ENCODE results near the gene PXMP4.
A peak's percentile ranks its signal among the peaks of the same experiment; 100 is the strongest.
"Not testable (repeated sequence)": the region's sequence is repeated elsewhere in the genome, so short reads cannot be mapped to it uniquely, and the experiment has no call there.

PXMP4 gene, protein sequence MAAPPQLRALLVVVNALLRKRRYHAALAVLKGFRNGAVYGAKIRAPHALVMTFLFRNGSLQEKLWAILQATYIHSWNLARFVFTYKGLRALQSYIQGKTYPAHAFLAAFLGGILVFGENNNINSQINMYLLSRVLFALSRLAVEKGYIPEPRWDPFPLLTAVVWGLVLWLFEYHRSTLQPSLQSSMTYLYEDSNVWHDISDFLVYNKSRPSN

DNA sequence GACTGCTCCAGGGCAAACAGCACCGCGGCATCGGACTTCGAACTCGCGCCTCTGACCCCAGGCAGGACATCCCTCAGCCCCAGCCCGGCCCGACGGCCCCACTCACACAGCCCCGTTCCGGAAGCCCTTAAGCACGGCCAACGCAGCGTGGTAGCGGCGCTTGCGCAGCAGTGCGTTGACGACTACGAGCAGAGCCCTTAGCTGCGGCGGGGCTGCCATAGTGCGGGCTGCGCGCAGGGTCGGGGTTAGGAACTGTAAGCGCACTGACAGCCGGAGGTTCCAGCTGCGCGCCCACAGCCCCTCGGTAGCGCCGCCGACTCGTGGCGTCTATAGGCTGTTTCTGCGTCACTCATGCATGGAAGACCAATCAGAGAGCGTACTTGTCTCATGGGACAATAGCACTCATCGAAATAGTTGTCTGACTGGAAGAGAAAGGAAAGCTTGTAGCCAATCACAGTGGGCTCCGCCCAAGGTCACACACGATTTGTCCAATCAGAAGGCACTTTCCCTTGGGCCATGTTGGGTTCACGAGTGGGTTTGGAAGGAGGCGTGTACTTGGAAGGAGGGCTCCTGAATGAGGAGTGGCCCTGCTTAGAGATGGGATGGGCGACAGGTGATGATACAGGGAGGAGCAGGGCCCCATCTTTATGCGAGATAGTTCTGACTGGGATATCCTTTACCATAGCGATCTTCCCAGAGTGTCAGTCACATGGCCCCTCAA, at the start of gene PXMP4:
TSS of gene PXMP4 (minus strand) at position 322 of the 721 bp plus-strand sequence. CDS start at position 219, 103 bp downstream.
- peak; percentile 100 for DNase-seq (ENCODE audit: low spot score)

DNA sequence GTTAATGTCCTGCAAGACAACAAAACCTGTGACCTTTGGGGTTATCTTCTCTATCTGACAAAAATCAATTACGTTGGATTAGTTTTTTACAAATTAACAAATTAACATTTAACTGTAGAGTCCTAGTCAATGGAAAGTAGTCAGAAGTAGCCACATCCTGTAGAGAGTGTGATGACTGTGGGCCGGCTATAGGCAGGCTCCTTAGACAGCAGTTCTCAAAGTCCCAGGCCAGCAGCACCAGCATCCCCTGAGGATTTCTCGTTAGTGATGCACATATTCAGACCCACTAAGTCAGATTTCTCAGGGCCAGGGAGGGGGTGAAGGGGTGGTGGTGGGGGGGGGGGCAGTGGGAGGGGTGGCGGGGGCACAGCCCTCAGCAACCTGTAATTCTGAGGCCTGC, 48.9 kb upstream of the PXMP4 start:
- DNase-seq (ENCODE audit: low spot score): no peak

DNA sequence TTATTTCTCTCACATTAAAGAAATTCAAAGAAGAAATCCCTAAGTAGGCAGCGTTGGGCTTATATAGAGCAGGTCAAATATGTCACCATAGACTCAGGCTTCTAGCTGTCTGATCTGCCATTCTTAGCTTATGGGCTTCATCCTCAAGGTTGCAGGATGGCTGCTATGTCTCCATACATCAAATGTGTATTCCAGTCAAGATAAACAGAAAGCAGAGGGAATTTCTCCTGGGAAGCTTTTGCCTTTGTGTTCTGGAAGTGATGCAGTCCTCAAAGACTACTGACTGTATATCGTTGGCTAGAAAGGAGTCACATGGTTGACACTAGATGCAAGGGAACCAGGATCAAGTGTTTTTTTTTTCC, 47.6 kb upstream of the PXMP4 start:
- DNase-seq (ENCODE audit: low spot score): no peak

DNA sequence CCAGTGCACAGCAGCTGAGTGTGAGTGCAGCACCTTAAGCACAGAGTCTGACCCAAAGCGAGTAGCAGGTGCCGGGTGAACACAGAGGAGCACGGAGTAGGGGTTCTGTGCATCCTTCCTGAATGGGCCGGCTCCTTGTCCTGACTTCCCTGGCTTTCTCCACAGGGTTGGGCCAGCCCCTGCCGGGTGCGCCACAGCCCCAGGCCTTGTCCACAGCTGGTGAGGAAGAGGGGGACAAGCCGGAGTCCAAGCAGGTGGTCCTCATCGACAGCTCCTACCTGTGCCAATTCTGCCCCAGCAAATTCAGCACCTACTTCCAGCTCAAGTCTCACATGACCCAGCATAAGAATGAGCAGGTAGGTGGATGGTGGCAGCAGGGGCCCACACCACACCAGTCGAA, 46.6 kb upstream of the PXMP4 start:
- no peak for DNase-seq (ENCODE audit: low spot score)

DNA sequence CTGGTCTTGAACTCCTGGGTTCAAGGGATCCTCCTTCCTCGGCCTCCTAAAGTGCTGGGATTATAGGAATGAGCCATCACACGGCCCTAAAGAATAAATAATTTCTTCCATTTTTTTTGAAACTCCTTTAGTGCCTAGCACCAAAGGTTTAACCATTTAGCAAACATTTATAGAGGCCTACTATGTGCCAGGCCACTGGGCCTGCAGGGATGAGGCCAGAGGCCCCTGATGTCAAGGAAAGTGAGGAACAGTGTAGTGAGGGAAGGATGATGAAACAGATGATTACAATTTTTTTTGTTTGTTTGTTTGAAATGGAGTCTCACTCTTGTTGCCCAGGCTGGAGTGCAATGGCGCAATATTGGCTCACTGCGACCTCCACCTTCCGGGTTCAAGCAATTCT, 45.5 kb upstream of the PXMP4 start:
- no peak for DNase-seq (ENCODE audit: low spot score)

DNA sequence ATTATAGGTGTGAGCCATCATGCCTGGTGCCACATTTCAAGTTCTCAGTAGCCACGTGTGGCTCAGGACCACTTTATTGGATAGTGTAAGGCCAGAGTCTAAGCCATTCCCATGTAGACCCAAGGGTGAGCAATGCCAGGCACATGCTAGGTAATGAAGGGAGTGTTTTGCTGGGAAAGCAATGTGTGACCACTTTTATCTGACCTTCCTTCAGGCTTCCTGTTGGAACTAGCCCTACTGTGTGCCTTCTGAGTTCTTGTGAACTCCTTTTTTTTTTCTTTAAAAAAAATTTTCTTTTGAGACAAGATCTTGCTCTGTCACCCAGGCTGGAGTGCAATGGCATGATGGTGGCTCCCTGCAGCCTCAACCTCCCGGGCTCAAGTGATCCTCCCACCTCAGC, 45.0 kb upstream of the PXMP4 start:
- no peak for DNase-seq (ENCODE audit: low spot score)

DNA sequence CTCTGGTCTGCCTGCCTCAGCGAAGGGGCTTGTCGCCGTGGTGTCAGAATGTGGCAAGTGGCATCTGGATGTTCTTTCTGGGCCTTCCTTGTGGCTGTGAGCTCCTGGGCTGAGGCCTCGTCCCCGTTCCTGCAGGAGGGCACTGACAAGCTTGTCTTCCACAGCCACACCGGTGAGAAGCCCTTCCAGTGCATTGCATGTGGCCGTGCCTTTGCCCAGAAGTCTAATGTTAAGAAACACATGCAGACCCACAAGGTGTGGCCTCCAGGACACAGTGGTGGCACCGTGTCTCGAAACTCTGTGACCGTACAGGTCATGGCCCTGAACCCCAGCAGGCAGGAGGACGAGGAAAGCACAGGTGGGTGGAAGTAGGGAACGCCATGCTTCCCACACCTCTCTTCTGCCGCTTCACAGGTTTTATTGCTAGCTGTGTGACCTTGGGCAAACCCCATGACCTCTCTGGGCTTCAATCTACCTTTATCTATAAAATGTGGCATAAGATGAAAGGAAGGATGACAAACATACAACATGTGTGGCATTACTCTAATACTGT, 41.7 kb upstream of the PXMP4 start:
- no peak for DNase-seq (ENCODE audit: low spot score)

DNA sequence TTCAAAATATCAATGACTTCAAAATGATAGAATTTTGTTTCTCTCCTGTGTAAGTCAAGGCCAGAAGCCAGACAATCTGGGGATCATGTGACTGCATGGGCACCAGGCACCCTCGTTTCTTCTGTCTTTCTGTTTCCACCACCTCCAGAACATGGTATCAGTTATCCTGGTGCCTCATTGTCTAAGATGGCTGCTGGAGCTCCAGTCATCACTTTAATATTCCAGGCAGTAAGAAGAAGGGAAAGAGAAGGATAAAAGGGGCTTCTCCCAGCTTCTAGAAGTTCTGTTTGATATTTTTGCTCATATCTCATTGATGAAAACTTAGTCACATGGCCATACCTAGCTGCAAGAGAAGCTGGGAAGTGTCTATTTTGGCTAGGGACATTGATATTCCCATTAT, 37.3 kb upstream of the PXMP4 start:
- no peak for DNase-seq (ENCODE audit: low spot score)

DNA sequence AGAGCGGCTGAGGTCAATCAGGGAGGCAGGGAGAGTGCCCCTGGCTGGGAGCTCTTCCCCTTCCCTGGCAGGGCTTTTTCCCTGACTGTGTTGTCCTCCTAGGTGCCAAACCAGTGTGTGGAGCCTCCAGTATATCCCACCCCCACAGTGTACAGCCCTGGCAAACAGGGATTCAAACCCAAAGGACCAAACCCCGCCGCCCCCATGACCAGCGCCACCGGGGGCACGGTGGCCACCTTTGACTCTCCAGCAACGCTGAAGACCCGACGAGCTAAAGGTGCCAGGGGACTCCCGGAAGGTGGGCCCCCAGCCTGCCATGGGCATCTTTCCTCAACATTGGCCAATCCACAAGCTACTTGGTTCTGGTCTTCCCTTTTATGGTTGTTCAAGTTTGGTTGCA, 36.9 kb upstream of the PXMP4 start:
- DNase-seq (ENCODE audit: low spot score): no peak

DNA sequence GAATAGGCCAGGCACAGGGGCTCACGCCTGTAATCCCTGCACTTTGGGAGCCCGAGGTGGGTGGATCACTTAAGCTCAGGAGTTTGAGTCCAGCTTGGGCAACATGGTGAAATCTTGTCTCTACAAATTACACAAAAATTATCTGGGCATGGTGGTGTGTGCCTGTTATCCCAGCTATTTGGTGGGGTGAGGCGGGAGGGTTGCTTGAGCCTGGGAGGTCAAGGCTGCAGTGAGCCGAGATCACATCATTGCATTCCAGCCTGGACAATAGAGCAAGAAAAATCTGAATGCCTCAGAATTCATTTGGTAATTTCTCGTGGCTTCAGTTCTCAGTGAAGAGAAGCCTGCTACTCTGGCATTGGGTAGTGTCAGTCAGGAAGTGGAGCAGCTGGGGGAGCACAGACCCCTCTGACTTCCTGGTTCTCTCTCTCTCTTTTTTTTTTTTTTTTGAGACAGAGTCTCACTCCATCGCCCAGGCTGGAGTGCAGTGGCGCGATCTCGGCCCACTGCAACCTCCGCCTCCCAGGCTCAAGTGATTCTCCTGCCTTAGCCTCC, 35.9 kb upstream of the PXMP4 start:
- DNase-seq (ENCODE audit: low spot score): not testable (repeated sequence)

DNA sequence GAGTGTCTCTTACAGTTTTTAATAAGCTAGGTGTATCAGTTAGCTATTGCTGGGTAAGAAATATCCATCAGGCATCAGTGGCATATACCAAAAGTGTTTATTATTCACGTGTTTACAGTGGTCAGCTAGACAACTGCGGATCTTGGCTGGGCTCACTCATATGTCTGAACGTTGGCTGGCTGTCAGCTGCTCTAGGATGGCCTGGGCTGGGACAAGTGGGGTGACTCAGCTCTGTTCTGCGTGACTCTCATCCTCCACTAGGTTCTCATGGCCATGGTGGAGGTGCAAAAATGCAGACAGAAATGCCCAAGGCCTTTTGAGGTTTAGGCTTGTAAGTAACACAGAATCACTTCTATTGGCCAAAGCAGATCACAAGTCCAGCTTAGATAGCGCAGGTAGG, 33.7 kb upstream of the PXMP4 start:
- no peak for DNase-seq (ENCODE audit: low spot score)

DNA sequence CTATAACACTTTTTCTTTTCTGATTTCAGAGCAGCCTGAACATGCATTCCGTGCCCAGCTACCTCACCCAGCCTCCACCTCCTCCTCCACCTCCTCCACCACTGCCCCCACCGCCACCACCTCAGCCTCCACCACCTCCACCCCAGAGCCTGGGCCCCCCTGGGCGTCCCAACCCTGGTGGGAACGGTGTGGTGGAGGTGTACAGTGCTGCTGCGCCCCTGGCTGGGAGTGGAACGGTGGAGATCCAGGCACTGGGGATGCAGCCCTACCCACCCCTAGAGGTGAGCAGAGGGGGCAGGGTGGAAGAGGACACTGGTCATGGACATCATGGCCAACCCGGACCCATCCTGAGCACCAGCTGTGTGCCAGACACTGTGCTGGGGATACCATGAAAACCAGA, 33.0 kb upstream of the PXMP4 start:
- no peak for DNase-seq (ENCODE audit: low spot score)

DNA sequence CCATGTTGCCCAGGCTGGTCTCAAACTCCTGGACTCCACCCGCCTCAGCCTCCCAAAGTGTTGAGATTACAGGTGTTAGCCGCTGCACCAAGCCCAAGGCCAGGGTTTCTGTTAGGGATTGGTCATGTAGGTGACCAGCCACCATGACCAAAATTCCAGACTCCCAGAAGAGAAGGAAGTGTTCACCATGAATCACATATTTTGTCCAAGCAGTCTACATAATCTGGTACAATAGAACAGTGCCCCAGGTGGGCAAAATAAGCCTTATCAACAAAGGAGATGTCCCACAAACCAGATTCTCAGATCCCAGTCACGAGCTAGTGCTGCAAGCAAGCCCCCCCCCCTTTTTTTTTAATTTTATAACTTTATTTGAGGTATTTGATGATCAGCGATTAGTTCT, 31.7 kb upstream of the PXMP4 start:
- no peak for DNase-seq (ENCODE audit: low spot score)

DNA sequence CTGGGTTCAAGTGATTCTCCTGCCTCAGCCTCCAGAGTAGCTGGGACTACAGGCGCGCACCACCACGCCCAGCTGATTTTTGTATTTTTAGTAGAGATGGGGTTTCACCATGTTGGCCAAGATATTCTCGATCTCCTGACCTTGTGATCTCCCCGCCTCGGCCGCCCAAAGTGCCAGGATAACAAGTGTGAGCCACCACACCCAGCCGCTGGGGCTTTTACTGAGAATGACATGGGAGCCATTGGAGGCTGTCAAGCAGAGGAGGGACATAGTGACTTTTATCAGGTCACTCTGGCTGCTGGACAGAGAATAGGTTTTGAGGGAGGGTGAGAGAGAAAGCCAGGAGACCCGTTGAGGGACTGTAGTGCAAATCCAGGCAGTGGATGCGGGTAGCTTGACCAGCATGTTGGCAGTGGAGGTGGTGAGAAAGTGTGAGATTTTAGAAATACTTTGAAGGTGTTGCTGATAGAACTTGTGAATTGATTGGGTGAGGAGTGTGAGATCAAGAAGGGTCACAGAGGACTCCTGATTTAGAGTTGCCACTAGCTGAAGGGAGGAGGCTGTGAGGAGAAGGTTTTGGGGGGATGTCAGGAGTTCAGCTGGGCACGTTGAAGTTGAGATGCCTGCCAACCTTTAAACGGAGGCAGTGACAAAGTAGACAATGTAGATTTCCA, 26.4 kb upstream of the PXMP4 start:
- no peak for DNase-seq (ENCODE audit: low spot score)

DNA sequence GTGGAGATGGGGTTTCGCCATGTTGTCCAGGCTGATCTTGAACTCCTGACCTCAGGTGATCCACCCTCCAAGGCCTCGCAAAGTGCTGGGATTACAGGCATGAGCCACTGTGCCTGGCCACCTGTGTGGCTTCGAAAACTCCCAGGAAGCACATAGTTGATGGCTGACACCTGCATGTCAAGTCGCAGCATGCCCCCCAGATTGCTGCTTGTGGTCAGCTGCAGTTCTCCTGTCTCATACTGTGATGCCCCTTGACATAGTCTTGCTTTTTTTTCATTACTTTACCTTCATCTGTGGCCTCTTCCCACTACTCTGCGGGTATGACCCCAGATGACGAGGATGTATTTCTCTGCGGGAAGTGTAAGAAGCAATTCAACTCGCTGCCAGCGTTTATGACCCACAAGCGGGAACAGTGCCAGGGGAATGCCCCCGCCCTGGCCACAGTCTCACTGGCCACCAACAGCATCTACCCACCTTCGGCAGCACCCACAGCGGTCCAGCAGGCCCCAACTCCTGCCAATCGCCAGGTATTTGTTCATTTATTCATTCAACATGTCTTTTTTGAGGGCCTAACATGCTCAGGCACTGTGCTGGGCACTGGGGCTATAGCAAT, 24.8 kb upstream of the PXMP4 start:
- no peak for DNase-seq (ENCODE audit: low spot score)

DNA sequence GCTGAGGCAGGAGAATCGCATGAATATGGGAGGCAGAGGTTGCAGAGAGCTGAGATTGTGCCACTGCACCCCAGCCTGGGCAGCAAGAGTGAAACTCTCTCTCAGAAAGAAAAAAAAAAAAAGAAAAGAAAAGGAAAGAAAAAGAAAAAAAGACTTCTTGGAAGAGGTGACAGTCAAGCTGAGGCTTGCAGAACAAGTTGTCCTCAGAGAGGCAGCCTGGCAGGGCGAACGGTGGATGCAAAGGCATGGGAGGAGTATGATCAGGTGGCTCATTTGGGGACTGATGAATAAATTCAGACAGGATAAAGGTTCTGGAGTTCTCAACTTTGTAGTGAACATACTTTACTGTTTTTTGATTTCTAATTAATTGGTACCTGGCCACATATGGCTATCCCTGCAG, 24.1 kb upstream of the PXMP4 start:
- DNase-seq (ENCODE audit: low spot score): no peak

DNA sequence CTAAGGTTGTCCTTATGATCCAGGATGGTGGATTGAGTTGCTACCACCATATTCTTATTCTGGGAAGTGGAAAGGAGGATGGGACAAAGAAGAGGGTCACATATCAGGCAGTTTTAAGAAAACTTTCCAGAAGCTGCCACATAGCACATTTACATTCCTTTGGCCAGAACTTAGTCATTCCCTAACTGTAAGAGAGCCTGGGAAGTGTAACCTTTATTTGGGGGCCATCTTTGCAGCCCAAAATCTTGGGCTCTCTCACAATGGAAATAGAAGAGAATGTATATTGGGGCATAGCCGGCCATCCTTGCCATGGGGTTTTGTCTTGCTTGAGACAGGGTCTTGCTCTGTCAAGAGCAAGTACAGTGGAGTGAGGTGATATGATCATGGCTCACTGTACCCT, 20.1 kb upstream of the PXMP4 start:
- DNase-seq (ENCODE audit: low spot score): no peak

DNA sequence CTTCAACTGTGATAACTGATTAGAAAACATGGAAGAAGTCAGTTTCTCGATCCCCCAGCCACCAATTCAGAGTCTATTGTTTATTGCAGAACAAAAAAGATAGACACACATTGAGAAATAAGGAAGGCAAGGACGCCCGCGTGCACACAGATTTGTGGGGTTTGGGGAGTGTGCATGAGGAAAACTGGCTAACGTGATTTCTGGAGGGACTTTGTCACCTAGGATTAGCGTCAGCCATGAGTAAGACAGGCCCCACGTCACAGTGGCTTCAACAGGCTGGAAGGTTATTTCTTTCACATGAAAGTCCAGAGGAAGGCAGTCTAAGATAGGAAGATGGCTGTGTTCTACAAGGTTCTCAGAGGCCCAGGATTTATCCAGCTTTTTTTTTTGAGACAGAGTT, 19.4 kb upstream of the PXMP4 start:
- no peak for DNase-seq (ENCODE audit: low spot score)

DNA sequence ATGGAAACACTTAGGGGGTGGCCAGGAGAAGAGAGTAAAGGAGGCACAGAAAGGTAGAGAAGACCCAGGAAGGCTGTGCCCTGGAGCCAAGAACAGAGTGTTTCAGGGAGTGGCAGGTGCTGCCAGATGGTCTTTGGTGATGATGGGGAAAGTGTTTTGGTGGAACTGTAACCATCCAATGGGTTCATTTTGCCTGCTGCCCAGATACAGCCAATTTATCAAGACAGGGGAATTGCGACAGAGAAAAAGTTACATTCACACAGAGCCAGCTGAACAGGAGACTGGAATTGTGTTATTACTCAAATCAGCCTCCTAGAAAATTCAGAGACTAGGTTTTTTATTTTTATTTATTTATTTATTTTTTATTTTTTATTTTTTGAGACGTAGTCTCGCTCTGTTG, 16.9 kb upstream of the PXMP4 start:
- DNase-seq (ENCODE audit: low spot score): no peak

DNA sequence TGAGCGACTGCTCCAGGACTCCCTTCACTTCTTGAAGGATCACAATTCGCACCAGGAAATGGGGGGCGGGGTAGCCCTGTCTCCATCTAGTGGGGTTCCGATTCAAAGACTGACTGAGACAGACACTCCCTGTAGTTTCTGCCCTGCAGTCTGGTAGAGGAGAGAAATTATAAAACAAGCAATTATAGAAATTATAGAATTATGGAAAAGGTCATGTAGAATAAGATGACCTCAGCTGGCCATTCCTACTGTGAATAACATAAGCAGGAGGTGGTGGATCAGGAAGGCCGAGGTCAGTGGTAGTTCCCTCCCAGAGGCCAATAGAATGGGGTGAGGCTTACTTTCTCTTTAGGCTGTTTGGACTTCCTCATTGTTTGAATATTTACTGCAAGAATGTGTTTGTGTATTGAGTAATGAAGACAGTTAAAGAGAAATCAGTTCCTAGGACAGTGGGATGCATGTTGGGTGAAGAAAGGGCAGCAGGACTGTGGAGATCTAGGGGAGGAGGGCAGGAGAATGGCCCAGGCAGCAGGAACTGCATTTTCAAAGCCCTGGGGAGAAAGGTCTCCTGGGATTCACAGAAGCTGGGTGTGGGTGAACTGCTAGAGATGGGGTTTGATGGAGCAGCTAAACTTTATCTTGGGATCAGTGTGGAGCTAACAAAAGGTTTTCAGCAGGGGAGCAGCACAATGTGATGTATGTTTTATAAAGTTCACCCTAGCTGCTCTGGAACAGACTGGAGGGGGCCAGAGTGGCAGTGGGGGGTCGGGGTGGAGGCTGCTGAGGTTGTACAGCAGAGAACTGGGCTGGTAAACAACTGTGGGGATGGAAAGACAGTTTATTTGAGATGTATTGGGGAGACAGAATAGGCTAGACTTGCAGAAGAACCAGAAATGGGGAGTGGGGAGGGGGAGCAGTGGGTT, 13.8 kb upstream of the PXMP4 start:
- no peak for DNase-seq (ENCODE audit: low spot score)

DNA sequence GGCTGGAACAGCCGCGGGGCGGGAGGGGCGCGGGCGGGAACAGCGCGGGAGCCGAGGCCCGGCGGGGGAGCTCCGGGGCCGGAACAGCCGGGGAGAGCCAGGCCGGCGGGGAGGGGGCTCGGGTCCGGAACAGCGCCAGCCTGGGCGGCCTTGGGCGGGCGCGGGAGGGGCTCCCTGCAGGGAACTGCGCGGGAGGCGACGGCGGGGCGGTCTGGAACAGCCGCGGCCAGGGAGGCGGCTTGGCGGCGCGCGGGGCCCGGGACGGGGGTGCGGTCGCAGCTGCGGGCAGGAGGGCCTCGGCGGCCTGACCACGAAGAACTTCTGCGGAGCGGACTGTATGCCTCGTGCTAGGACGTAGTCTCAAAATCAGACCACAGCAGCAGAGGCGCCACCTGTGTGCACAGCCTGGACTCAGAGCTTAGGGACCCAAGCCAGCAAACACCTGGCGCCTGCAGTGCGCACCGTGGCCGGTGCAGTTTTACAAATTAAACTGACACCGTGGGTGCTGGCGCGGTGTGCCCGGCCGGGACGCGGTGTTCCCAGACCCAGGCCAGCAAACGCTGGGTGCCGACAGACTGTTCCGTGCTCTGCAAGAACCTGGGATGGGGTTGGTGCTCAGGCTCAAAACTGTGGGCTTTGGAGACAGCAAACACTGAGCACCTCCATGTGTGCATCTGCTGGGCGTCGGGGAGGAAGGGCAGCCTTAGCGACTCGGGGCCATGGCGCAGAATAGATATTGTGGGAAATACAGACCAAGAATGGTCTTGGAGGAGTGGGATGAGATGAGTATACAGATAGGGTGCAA, 12.3 kb upstream of the PXMP4 start:
- no peak for DNase-seq (ENCODE audit: low spot score)
